OCI-M1 (cell line): Measurements from ENCODE around the gene KRTAP1-1.
"Not testable (repeated sequence)": the region's sequence is repeated elsewhere in the genome, so short reads cannot be mapped to it uniquely, and the experiment has no call there.

Experiments used
- DNase-seq: peaks from one replicate; lab custom pipeline; 2025; lab: John Stamatoyannopoulos, UW

Gene KRTAP1-1

GRCh38 chr17:41040783-41041571 is at the start of gene KRTAP1-1:
KRTAP1-1 (minus strand) TSS chr17:41041450; CDS start chr17:41041397, 53 bp downstream.
- DNase-seq, result not testable (repeated sequence)

- not testable (repeated sequence) for DNase-seq
Measured at GRCh38 chr17:41088760-41089352, 47.6 kb upstream of the KRTAP1-1 start.

GRCh38 chr17:41084100-41084856 is 43.0 kb upstream of the KRTAP1-1 start, which contains the start of gene KRTAP4-7:
KRTAP4-7 (plus strand) TSS chr17:41084150; CDS start chr17:41084207, 57 bp downstream.
- not testable (repeated sequence) for DNase-seq

- DNase-seq, result not testable (repeated sequence)
Measured at GRCh38 chr17:41083427-41083826, 42.2 kb upstream of the KRTAP1-1 start.

GRCh38 chr17:41082626-41083025 is 41.4 kb upstream of the KRTAP1-1 start:
- no peak for DNase-seq

- no peak for DNase-seq
Measured at GRCh38 chr17:41076788-41077187, 35.5 kb upstream of the KRTAP1-1 start.

- DNase-seq, result no peak
Measured at GRCh38 chr17:41073676-41074075, 32.4 kb upstream of the KRTAP1-1 start.

- no peak for DNase-seq
Measured at GRCh38 chr17:41071606-41072360, 30.5 kb upstream of the KRTAP1-1 start.

GRCh38 chr17:41069031-41069430 is 27.8 kb upstream of the KRTAP1-1 start:
- no peak for DNase-seq

- no peak for DNase-seq
Measured at GRCh38 chr17:41067281-41067680, 26.0 kb upstream of the KRTAP1-1 start.

- peak; percentile 91 for DNase-seq
Measured at GRCh38 chr17:41065829-41066624, 24.8 kb upstream of the KRTAP1-1 start, which contains the start of gene KRTAP2-4. KRTAP2-4 (minus strand) TSS chr17:41065879; CDS start chr17:41065845, 34 bp downstream.

GRCh38 chr17:41065016-41065689 is 23.9 kb upstream of the KRTAP1-1 start:
- peak; percentile 9 for DNase-seq

- DNase-seq, result peak; percentile 46
Measured at GRCh38 chr17:41064301-41064700, 23.1 kb upstream of the KRTAP1-1 start.

- DNase-seq, result no peak
Measured at GRCh38 chr17:41063449-41063848, 22.2 kb upstream of the KRTAP1-1 start.

GRCh38 chr17:41061964-41062363 is 20.7 kb upstream of the KRTAP1-1 start:
- no peak for DNase-seq

- DNase-seq, result no peak
Measured at GRCh38 chr17:41060052-41060604, 18.9 kb upstream of the KRTAP1-1 start, which contains the start of gene KRTAP2-3. KRTAP2-3 (minus strand) TSS chr17:41060114; CDS start chr17:41060050, 64 bp downstream.

GRCh38 chr17:41059276-41060051 is 18.2 kb upstream of the KRTAP1-1 start:
- DNase-seq, result not testable (repeated sequence)

GRCh38 chr17:41058741-41059140 is 17.5 kb upstream of the KRTAP1-1 start:
- DNase-seq, result no peak

- no peak for DNase-seq
Measured at GRCh38 chr17:41057547-41057946, 16.3 kb upstream of the KRTAP1-1 start.
